OCI-LY1 (cell line): ENCODE measurements around the gene TNFAIP8L3.

Source experiments
- EZH2 ChIP-seq: fragments of 200-600 bp; sonication (generic), shearing (Covaris generic); IDR thresholded peaks from 2 replicates; pipeline ENCODE4 v1.8.0; 2017; ENCODE audit warnings: borderline replicate concordance, mixed run types, mild to moderate bottlenecking, antibody characterized with exemption, low read length, moderate library complexity, mixed read lengths
- TF ChIP-seq, protein P1 (sequence below): fragments of 200-600 bp; sonication (generic), shearing (Covaris generic); IDR thresholded peaks from 2 replicates; pipeline ENCODE4 v1.5.1; 2017; ENCODE audit warnings: mild to moderate bottlenecking, antibody characterized with exemption, low read length, moderate library complexity, mixed read lengths

DNA sequence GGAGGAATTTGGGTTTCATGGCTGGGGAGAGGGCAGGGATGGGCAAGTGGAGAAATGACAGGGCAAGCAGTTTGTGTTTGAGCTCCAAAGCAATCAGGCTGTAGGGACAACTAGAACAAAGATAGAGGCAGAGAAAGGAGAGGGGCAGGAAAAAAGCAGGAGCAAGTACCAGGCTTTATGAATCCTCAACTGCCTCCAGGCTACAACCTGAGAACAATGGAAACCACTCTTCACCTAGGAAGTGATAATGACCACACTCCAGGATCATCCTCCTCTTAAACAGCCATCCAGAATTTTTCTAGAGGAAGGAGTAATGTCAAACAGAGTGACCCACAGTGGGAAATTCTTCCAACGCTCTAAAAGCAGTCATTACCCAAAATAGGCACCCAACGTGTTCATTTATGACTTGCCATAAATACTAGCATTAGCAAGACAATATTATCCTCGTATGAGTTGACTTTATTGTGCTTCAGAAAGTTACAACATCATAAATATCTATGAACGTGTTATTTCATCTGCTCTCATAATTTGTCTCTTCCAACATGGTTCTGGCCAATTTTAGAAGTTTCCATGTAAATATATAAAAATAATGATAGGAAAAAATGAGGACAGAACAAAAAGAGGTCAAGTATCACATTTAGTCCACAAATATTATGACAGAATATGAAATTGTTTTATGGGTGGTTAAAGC lies 50.5 kb downstream of the TNFAIP8L3 start:
- TF ChIP-seq, protein P1, sequence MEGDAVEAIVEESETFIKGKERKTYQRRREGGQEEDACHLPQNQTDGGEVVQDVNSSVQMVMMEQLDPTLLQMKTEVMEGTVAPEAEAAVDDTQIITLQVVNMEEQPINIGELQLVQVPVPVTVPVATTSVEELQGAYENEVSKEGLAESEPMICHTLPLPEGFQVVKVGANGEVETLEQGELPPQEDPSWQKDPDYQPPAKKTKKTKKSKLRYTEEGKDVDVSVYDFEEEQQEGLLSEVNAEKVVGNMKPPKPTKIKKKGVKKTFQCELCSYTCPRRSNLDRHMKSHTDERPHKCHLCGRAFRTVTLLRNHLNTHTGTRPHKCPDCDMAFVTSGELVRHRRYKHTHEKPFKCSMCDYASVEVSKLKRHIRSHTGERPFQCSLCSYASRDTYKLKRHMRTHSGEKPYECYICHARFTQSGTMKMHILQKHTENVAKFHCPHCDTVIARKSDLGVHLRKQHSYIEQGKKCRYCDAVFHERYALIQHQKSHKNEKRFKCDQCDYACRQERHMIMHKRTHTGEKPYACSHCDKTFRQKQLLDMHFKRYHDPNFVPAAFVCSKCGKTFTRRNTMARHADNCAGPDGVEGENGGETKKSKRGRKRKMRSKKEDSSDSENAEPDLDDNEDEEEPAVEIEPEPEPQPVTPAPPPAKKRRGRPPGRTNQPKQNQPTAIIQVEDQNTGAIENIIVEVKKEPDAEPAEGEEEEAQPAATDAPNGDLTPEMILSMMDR, result no peak
- no peak for TF ChIP-seq EZH2
